Measurements from ENCODE around the gene POLR3A.

DNA sequence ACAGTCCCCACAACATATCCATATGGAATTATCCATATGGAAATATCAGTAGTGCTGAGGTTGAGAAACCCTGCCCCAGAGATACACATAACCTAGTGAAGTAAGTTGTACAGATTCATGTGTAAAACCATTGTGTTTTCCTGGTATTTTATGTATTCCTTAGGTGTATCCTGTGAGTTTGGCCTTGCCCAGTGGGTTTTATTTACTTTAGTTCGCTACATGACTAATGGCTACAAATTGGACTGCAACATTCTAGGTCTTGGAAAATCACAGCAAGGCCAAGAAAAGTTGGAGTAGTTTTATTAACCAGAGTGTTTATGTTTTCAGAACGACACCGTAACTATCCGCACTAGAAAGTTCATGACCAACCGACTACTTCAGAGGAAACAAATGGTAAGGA is 5.7 kb upstream of the POLR3A start:
- TF ChIP-seq POLR2A (IDR thresholded peaks at IDR 0.05): no peak
- TF ChIP-seq, protein P1, sequence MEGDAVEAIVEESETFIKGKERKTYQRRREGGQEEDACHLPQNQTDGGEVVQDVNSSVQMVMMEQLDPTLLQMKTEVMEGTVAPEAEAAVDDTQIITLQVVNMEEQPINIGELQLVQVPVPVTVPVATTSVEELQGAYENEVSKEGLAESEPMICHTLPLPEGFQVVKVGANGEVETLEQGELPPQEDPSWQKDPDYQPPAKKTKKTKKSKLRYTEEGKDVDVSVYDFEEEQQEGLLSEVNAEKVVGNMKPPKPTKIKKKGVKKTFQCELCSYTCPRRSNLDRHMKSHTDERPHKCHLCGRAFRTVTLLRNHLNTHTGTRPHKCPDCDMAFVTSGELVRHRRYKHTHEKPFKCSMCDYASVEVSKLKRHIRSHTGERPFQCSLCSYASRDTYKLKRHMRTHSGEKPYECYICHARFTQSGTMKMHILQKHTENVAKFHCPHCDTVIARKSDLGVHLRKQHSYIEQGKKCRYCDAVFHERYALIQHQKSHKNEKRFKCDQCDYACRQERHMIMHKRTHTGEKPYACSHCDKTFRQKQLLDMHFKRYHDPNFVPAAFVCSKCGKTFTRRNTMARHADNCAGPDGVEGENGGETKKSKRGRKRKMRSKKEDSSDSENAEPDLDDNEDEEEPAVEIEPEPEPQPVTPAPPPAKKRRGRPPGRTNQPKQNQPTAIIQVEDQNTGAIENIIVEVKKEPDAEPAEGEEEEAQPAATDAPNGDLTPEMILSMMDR (IDR thresholded peaks at IDR 0.05): no peak

Data from breast epithelium (tissue), 3 donors.